ENCODE measurements around the gene GMCL2.

The GMCL2 gene

GRCh38 chr5:178227138-178227659, 40.0 kb upstream of the GMCL2 start:
- H3K4me2 ChIP-seq (ENCODE audit: low read length) = no peak overlapping the region
- no peaks in the 10 kb centered on the region for H3K27me3 ChIP-seq (ENCODE audit: control insufficient read depth, low read length)
- peaks cover 20% of the 10 kb centered on the region for H3K4me1 ChIP-seq (ENCODE audit: control insufficient read depth, low read length)
- no peaks in the 10 kb centered on the region for H3K9me3 ChIP-seq (ENCODE audit: control insufficient read depth, insufficient read depth, low read length)
- H4K20me1 ChIP-seq (ENCODE audit: control insufficient read depth, insufficient read depth, low read depth, low read length) = peaks cover 15% of the 10 kb centered on the region
- H3K4me3 ChIP-seq (ENCODE audit: low read length) = no peak overlapping the region
- H3F3A ChIP-seq (ENCODE audit: control insufficient read depth, insufficient read depth) = no peaks in the 10 kb centered on the region
- H3K79me2 ChIP-seq (ENCODE audit: control insufficient read depth, low read length) = peaks cover 56% of the 10 kb centered on the region
- H3K27ac ChIP-seq (ENCODE audit: low read depth, low read length) = no peak overlapping the region
- peaks cover 99% of the 10 kb centered on the region for H3K36me3 ChIP-seq (ENCODE audit: control insufficient read depth, low read length)
- TF ChIP-seq CTCF (IDR thresholded peaks at IDR 0.05; ENCODE audit: low read depth, low read length, poor library complexity, severe bottlenecking) (no peak), EZH2phosphoT487 (IDR thresholded peaks at IDR 0.05; ENCODE audit: borderline replicate concordance, low read length) (no peak)
- no peaks in the 10 kb centered on the region for H3K9me2 ChIP-seq (replicated peaks; ENCODE audit: control insufficient read depth, low read length)

GRCh38 chr5:178225174-178225573, 38.0 kb upstream of the GMCL2 start:
- H3K9me3 ChIP-seq (ENCODE audit: control insufficient read depth, insufficient read depth, low read length) = no peaks in the 10 kb centered on the region
- H3K9me2 ChIP-seq (replicated peaks; ENCODE audit: control insufficient read depth, low read length) = no peaks in the 10 kb centered on the region

GRCh38 chr5:178224403-178224802, 37.2 kb upstream of the GMCL2 start:
- no peak overlapping the region for H3K4me3 ChIP-seq (ENCODE audit: low read length)
- H3K4me2 ChIP-seq (ENCODE audit: low read length) = no peak overlapping the region
- H3F3A ChIP-seq (ENCODE audit: control insufficient read depth, insufficient read depth) = peaks cover 13% of the 10 kb centered on the region
- H3K27me3 ChIP-seq (ENCODE audit: control insufficient read depth, low read length) = no peaks in the 10 kb centered on the region
- no peaks in the 10 kb centered on the region for H3K4me1 ChIP-seq (ENCODE audit: control insufficient read depth, low read length)
- H3K9me3 ChIP-seq (ENCODE audit: control insufficient read depth, insufficient read depth, low read length) = no peaks in the 10 kb centered on the region
- H3K79me2 ChIP-seq (ENCODE audit: control insufficient read depth, low read length) = peaks cover 31% of the 10 kb centered on the region
- H3K27ac ChIP-seq (ENCODE audit: low read depth, low read length) = no peak overlapping the region
- TF ChIP-seq EZH2phosphoT487 (IDR thresholded peaks at IDR 0.05; ENCODE audit: borderline replicate concordance, low read length) (no peak), CTCF (IDR thresholded peaks at IDR 0.05; ENCODE audit: low read depth, low read length, poor library complexity, severe bottlenecking) (no peak)
- H4K20me1 ChIP-seq (ENCODE audit: control insufficient read depth, insufficient read depth, low read depth, low read length) = peaks cover 2% of the 10 kb centered on the region
- H3K36me3 ChIP-seq (ENCODE audit: control insufficient read depth, low read length) = peaks cover 95% of the 10 kb centered on the region
- no peaks in the 10 kb centered on the region for H3K9me2 ChIP-seq (replicated peaks; ENCODE audit: control insufficient read depth, low read length)

More at GRCh38 chr5:178225174-178225573, 38.0 kb upstream of the GMCL2 start:
- Histone ChIP-seq H3F3A (ENCODE audit: control insufficient read depth, insufficient read depth) (peaks cover 13% of the 10 kb centered on the region), H3K79me2 (ENCODE audit: control insufficient read depth, low read length) (peaks cover 36% of the 10 kb centered on the region), H3K4me1 (ENCODE audit: control insufficient read depth, low read length) (peaks cover 5% of the 10 kb centered on the region), H3K4me2 (ENCODE audit: low read length) (no peak overlapping the region), H3K27ac (ENCODE audit: low read depth, low read length) (no peak overlapping the region), H3K36me3 (ENCODE audit: control insufficient read depth, low read length) (peaks cover 99% of the 10 kb centered on the region), H4K20me1 (ENCODE audit: control insufficient read depth, insufficient read depth, low read depth, low read length) (peaks cover 2% of the 10 kb centered on the region), H3K4me3 (ENCODE audit: low read length) (no peak overlapping the region), H3K27me3 (ENCODE audit: control insufficient read depth, low read length) (no peaks in the 10 kb centered on the region)
- no peak for TF ChIP-seq EZH2phosphoT487 (IDR thresholded peaks at IDR 0.05; ENCODE audit: borderline replicate concordance, low read length)
- no peak for TF ChIP-seq CTCF (IDR thresholded peaks at IDR 0.05; ENCODE audit: low read depth, low read length, poor library complexity, severe bottlenecking)
